Measurements from ENCODE around the gene ZNF474. TPM values are rescaled to one million over a fixed set of nuclear protein-coding genes. Genes with fewer than 3 reads are reported as not detected.

Gene ZNF474
- total and polyA plus RNA-seq, 4 donors, result 0.03 to 0.25 (median 0.23) TPM; not detected in 1

DNA sequence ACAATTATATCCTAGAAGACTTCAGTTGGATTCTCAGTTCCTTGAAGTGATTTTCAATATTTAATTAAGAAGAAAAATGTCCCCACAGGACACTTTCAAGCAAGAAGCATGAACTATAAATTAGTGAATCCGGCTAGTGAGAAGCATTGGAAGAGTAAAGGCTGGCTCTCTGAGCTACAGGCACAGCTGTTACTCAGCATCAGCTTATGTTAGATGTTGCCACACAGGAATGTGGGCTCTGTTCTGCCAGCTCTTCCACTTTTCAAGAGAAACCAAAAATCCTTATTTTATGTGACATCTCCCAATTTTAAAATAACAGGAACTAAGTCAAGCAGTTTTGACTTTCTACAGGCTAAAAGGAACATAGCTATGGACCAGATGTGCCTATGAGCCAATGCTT is 14.9 kb downstream of the ZNF474 start:
- WGBS, result 93% methylated on average over 1 of the region's 1 CpG
- no peak for TF ChIP-seq RAD21 (IDR thresholded peaks at IDR 0.05)
- Histone ChIP-seq H3K9ac (ENCODE audit: low read depth in 1 of 2, low read length in 2 of 2) (no peak overlapping the region), H3K9me3 (ENCODE audit: control insufficient read depth in 4 of 4, low read length in 3 of 4) (no peaks in the 10 kb centered on the region), H3K27ac (ENCODE audit: low read depth in 1 of 2, low read length in 2 of 2) (no peak overlapping the region), H3K36me3 (ENCODE audit: control insufficient read depth in 4 of 4, insufficient read depth in 3 of 4, low read depth in 1 of 4, low read length in 3 of 4) (no peaks in the 10 kb centered on the region), H3K27me3 (ENCODE audit: control insufficient read depth in 4 of 4, insufficient read depth in 4 of 4, low read length in 3 of 4) (no peaks in the 10 kb centered on the region), H3K4me1 (ENCODE audit: control insufficient read depth in 4 of 4, insufficient read depth in 4 of 4, low read length in 3 of 4) (no peaks in the 10 kb centered on the region), H3K4me3 (ENCODE audit: low read depth in 1 of 3, low read length in 3 of 3) (no peak overlapping the region)
- no peak for DNase-seq (ENCODE audit: low spot score)

DNA sequence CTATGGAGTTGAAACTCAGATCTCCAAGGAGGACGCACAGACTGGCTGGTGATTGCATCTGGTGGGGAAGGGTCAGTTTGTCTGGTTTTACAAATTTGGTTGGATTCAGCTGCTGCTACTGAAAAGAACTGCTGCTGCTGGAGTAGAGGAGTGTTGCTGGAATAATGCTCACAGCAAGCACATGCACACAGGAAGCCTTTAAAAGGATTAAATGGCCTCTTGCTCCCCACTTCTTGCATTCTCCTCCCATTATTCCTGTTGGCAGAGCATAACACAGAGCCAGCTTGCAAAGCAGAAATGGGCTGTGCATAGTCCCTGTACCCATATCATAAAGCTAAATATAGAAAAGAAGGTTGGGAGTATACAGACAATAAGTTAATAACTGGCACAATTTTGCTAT is 16.6 kb downstream of the ZNF474 start:
- no peaks in the 10 kb centered on the region for H3K4me1 ChIP-seq (ENCODE audit: control insufficient read depth in 4 of 4, insufficient read depth in 4 of 4, low read length in 3 of 4)
- DNase-seq (ENCODE audit: low spot score), result no peak
- no peaks in the 10 kb centered on the region for H3K36me3 ChIP-seq (ENCODE audit: control insufficient read depth in 4 of 4, insufficient read depth in 3 of 4, low read depth in 1 of 4, low read length in 3 of 4)
- no peak overlapping the region for H3K27ac ChIP-seq (ENCODE audit: low read depth in 1 of 2, low read length in 2 of 2)
- H3K4me3 ChIP-seq (ENCODE audit: low read depth in 1 of 3, low read length in 3 of 3), result no peak overlapping the region
- 90% methylated on average over 1 of the region's 1 CpG for WGBS
- H3K9me3 ChIP-seq (ENCODE audit: control insufficient read depth in 4 of 4, low read length in 3 of 4), result no peaks in the 10 kb centered on the region
- no peak for TF ChIP-seq EGR1 (IDR thresholded peaks at IDR 0.05; ENCODE audit: low read depth in 2 of 2)
- TF ChIP-seq TAF1 (conservative IDR thresholded peaks at IDR 0.05), result no peak
- H3K9ac ChIP-seq (ENCODE audit: low read depth in 1 of 2, low read length in 2 of 2), result no peak overlapping the region
- no peaks in the 10 kb centered on the region for H3K27me3 ChIP-seq (ENCODE audit: control insufficient read depth in 4 of 4, insufficient read depth in 4 of 4, low read length in 3 of 4)

DNA sequence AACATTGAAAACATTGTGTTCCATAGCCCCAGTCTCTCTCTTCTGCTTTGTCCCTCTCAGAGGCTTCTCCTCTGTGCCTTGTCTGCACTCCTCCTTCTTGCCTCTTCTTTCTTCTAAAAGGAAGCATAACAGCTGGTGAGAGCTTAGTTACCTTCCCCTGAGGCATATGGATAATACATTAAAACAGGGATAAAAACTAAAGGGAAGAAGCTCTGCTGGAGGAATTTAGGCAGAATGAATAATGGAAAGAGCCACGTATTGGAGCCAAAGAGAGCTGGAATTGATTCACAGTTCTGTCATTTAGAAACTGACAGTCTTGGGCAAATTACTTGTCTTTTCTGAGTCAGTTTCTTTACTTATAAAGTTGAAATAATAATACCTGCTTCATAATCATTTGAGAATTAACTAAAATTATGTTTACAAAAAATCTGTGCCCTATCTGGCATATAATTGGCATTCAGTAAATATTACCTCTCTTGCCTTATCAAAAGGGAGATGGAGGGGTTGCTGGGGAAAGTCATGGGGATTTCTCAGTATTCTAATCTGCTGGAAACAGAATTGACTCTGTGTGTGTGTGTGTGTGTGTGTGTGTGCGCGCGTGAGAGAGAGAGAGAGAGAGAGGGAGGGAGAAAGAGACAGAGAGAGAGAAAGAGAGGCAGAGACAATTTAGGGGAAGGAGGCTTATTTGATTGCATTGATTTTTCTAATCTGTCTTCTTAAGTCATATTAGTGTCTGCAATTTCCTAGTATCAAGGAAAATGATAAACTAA is 20.2 kb downstream of the ZNF474 start:
- no peak overlapping the region for H3K9ac ChIP-seq (ENCODE audit: low read depth in 1 of 2, low read length in 2 of 2)
- H3K36me3 ChIP-seq (ENCODE audit: control insufficient read depth in 4 of 4, insufficient read depth in 3 of 4, low read depth in 1 of 4, low read length in 3 of 4), result no peaks in the 10 kb centered on the region
- no peak overlapping the region for H3K27ac ChIP-seq (ENCODE audit: low read depth in 1 of 2, low read length in 2 of 2)
- no peaks in the 10 kb centered on the region for H3K4me1 ChIP-seq (ENCODE audit: control insufficient read depth in 4 of 4, insufficient read depth in 4 of 4, low read length in 3 of 4)
- TF ChIP-seq TAF1 (conservative IDR thresholded peaks at IDR 0.05), result no peak
- DNase-seq (ENCODE audit: low spot score), result no peak
- H3K4me3 ChIP-seq (ENCODE audit: low read depth in 1 of 3, low read length in 3 of 3), result no peak overlapping the region
- WGBS, result 65% methylated on average over 4 of the region's 4 CpGs
- no peaks in the 10 kb centered on the region for H3K27me3 ChIP-seq (ENCODE audit: control insufficient read depth in 4 of 4, insufficient read depth in 4 of 4, low read length in 3 of 4)
- no peaks in the 10 kb centered on the region for H3K9me3 ChIP-seq (ENCODE audit: control insufficient read depth in 4 of 4, low read length in 3 of 4)

DNA sequence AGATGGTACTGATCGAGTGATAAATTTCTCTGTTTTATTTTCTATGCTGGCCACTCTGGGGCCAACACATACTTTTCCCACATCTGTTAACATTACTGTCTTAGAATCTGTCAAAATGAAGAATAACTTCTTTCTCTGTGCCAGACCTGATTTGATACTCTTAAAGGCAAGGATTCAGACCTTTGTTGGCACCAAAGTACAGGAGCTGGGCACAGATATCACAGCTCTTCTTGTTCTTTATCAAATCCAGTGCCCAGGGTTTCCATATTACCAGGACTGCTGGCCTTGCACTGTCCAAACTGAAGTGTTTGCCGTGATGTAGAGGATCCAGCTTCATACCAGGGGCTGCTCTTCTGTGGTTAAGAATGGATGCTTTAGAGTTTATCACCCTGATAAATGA is 20.9 kb downstream of the ZNF474 start:
- no peaks in the 10 kb centered on the region for H3K27me3 ChIP-seq (ENCODE audit: control insufficient read depth in 4 of 4, insufficient read depth in 4 of 4, low read length in 3 of 4)
- H3K4me1 ChIP-seq (ENCODE audit: control insufficient read depth in 4 of 4, insufficient read depth in 4 of 4, low read length in 3 of 4), result no peaks in the 10 kb centered on the region
- TF ChIP-seq, protein P1, sequence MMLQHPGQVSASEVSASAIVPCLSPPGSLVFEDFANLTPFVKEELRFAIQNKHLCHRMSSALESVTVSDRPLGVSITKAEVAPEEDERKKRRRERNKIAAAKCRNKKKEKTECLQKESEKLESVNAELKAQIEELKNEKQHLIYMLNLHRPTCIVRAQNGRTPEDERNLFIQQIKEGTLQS (IDR thresholded peaks at IDR 0.05), result no peak
- TF ChIP-seq, protein P2, sequence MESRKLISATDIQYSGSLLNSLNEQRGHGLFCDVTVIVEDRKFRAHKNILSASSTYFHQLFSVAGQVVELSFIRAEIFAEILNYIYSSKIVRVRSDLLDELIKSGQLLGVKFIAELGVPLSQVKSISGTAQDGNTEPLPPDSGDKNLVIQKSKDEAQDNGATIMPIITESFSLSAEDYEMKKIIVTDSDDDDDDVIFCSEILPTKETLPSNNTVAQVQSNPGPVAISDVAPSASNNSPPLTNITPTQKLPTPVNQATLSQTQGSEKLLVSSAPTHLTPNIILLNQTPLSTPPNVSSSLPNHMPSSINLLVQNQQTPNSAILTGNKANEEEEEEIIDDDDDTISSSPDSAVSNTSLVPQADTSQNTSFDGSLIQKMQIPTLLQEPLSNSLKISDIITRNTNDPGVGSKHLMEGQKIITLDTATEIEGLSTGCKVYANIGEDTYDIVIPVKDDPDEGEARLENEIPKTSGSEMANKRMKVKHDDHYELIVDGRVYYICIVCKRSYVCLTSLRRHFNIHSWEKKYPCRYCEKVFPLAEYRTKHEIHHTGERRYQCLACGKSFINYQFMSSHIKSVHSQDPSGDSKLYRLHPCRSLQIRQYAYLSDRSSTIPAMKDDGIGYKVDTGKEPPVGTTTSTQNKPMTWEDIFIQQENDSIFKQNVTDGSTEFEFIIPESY (IDR thresholded peaks at IDR 0.05), result no peak
- TF ChIP-seq JUND (IDR thresholded peaks at IDR 0.05), result no peak
- no peak for TF ChIP-seq NR2F2 (IDR thresholded peaks at IDR 0.05)
- no peak for TF ChIP-seq FOXA2 (IDR thresholded peaks at IDR 0.05)
- TF ChIP-seq, protein P3, sequence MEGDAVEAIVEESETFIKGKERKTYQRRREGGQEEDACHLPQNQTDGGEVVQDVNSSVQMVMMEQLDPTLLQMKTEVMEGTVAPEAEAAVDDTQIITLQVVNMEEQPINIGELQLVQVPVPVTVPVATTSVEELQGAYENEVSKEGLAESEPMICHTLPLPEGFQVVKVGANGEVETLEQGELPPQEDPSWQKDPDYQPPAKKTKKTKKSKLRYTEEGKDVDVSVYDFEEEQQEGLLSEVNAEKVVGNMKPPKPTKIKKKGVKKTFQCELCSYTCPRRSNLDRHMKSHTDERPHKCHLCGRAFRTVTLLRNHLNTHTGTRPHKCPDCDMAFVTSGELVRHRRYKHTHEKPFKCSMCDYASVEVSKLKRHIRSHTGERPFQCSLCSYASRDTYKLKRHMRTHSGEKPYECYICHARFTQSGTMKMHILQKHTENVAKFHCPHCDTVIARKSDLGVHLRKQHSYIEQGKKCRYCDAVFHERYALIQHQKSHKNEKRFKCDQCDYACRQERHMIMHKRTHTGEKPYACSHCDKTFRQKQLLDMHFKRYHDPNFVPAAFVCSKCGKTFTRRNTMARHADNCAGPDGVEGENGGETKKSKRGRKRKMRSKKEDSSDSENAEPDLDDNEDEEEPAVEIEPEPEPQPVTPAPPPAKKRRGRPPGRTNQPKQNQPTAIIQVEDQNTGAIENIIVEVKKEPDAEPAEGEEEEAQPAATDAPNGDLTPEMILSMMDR (IDR thresholded peaks at IDR 0.05; ENCODE audit: low read depth, low read length, missing input control), result no peak
- TF ChIP-seq, protein P4, sequence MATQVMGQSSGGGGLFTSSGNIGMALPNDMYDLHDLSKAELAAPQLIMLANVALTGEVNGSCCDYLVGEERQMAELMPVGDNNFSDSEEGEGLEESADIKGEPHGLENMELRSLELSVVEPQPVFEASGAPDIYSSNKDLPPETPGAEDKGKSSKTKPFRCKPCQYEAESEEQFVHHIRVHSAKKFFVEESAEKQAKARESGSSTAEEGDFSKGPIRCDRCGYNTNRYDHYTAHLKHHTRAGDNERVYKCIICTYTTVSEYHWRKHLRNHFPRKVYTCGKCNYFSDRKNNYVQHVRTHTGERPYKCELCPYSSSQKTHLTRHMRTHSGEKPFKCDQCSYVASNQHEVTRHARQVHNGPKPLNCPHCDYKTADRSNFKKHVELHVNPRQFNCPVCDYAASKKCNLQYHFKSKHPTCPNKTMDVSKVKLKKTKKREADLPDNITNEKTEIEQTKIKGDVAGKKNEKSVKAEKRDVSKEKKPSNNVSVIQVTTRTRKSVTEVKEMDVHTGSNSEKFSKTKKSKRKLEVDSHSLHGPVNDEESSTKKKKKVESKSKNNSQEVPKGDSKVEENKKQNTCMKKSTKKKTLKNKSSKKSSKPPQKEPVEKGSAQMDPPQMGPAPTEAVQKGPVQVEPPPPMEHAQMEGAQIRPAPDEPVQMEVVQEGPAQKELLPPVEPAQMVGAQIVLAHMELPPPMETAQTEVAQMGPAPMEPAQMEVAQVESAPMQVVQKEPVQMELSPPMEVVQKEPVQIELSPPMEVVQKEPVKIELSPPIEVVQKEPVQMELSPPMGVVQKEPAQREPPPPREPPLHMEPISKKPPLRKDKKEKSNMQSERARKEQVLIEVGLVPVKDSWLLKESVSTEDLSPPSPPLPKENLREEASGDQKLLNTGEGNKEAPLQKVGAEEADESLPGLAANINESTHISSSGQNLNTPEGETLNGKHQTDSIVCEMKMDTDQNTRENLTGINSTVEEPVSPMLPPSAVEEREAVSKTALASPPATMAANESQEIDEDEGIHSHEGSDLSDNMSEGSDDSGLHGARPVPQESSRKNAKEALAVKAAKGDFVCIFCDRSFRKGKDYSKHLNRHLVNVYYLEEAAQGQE (IDR thresholded peaks at IDR 0.05), result no peak
- no peak for TF ChIP-seq HNF4A (conservative IDR thresholded peaks at IDR 0.05)
- TF ChIP-seq HNF4G (IDR thresholded peaks at IDR 0.05), result no peak
- TF ChIP-seq GABPA (IDR thresholded peaks at IDR 0.05 in 1 of 2, conservative IDR thresholded peaks at IDR 0.05 in 1 of 2), result no peak
- TF ChIP-seq RAD21 (IDR thresholded peaks at IDR 0.05), result no peak
- TF ChIP-seq SP1 (IDR thresholded peaks at IDR 0.05), result no peak
- TF ChIP-seq RXRA (IDR thresholded peaks at IDR 0.05), result no peak
- no peak for TF ChIP-seq EGR1 (IDR thresholded peaks at IDR 0.05; ENCODE audit: low read depth in 2 of 2)
- DNase-seq (ENCODE audit: low spot score), result no peak
- no peaks in the 10 kb centered on the region for H3K36me3 ChIP-seq (ENCODE audit: control insufficient read depth in 4 of 4, insufficient read depth in 3 of 4, low read depth in 1 of 4, low read length in 3 of 4)
- 73% methylated on average over 2 of the region's 2 CpGs for WGBS
- H3K27ac ChIP-seq (ENCODE audit: low read depth in 1 of 2, low read length in 2 of 2), result no peak overlapping the region
- H3K9me3 ChIP-seq (ENCODE audit: control insufficient read depth in 4 of 4, low read length in 3 of 4), result no peaks in the 10 kb centered on the region
- no peak overlapping the region for H3K4me3 ChIP-seq (ENCODE audit: low read depth in 1 of 3, low read length in 3 of 3)
- H3K9ac ChIP-seq (ENCODE audit: low read depth in 1 of 2, low read length in 2 of 2), result no peak overlapping the region

Data from liver (tissue), 9 donors.